Cardiac fibroblast (primary cell): Measurements from ENCODE around the gene PPFIA1.
"Not testable (repeated sequence)": the region's sequence is repeated elsewhere in the genome, so short reads cannot be mapped to it uniquely, and the experiment has no call there.

Source experiments
- DNase-seq, 2 donors: peaks; one replicate each; pipeline versions ENCODE4 v3.0.0 to v3.0.0-alpha.2; 2010; ENCODE audit warnings: low read depth in 2 of 2
- H3K4me3 ChIP-seq, 2 donors: replicated peaks in 1 of 2; 1 replicate in 1 of 2; 2 replicates in 1 of 2; pipeline ENCODE4 v1.5.1; 2011; ENCODE audit warnings: low read depth in 2 of 2, low read length in 2 of 2, mild to moderate bottlenecking in 2 of 2, moderate library complexity in 1 of 2
- CTCF ChIP-seq: IDR thresholded peaks from one replicate; pipeline ENCODE4 v1.5.1; 2011; ENCODE audit warnings: low read depth, mild to moderate bottlenecking, low read length, inconsistent platforms

Gene PPFIA1

GRCh38 chr11:70290361-70291065, 20.0 kb downstream of the PPFIA1 start:
- no peak overlapping the region for H3K4me3 ChIP-seq
- no peak for DNase-seq
- TF ChIP-seq CTCF: no peak

- TF ChIP-seq CTCF: no peak
- no peak for DNase-seq
- H3K4me3 ChIP-seq: no peak overlapping the region
Observed at GRCh38 chr11:70292166-70292565, 21.7 kb downstream of the PPFIA1 start.

GRCh38 chr11:70292863-70293262, 22.4 kb downstream of the PPFIA1 start:
- no peak for DNase-seq
- TF ChIP-seq CTCF: no peak
- no peak overlapping the region for H3K4me3 ChIP-seq

- not testable (repeated sequence) for H3K4me3 ChIP-seq, DNase-seq
Observed at GRCh38 chr11:70295166-70295565, 24.7 kb downstream of the PPFIA1 start.

GRCh38 chr11:70296681-70297080, 26.2 kb downstream of the PPFIA1 start:
- no peak for TF ChIP-seq CTCF
- DNase-seq: no peak
- H3K4me3 ChIP-seq: no peak overlapping the region

GRCh38 chr11:70297341-70297740, 26.9 kb downstream of the PPFIA1 start:
- DNase-seq: peak in 1 of 2 donors; percentile 68
- no peak overlapping the region for H3K4me3 ChIP-seq
- no peak for TF ChIP-seq CTCF

- no peak for DNase-seq
- H3K4me3 ChIP-seq: no peak overlapping the region
- no peak for TF ChIP-seq CTCF
Observed at GRCh38 chr11:70298243-70298915, 27.9 kb downstream of the PPFIA1 start.
